GM18861 (cell line): ENCODE data around the gene NOTO.

ENCODE experiments used
- ATAC-seq: cut with Tn5 transposase; IDR thresholded peaks from one replicate; pipeline ENCODE4 v1.9.1; 2021; ENCODE audit not compliant: unreplicated experiment

Gene NOTO

DNA sequence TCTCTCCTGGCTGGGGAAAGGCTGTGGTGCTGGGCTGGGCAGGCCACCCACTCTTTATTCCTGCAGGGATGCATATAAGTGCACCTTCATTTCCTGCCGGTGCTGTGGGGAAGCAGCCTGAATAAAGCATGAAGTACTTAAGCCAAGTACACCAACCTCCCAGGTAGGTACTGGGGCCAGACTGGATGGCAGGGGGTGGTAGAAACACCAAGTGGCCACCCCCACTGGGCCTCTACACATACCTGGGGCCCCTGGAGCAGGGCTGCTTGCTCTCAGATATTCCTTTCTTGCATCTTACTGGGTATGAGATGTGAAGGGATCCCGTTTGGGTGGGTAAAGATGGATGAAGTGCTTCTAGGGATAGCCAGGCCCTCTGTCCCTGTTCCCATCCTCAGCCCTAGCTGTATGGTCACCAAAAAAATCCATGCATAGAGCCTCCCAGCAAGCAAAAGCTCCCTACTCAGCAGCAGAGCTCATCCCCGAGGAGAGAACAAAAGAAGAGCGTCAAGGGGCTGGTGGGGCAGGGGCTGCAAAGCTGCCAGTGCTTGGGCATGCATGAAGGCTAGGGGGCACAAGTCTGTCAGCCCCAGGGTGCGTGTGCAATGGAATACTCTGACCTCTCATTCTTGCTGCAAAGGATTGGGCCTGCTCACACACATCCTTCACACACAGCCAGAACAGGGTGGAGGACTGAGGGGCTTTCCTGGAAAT lies 53.7 kb downstream of the NOTO start:
- no peak for ATAC-seq

- no peak for ATAC-seq
These were observed 54.2 kb downstream of the NOTO start for GRCh38 chr2:73256618-73256922.

GRCh38 chr2:73257021-73257420 lies 54.6 kb downstream of the NOTO start:
- ATAC-seq: no peak

GRCh38 chr2:73257425-73258125 lies 55.2 kb downstream of the NOTO start:
- no peak for ATAC-seq

- ATAC-seq: no peak
These were observed 56.0 kb downstream of the NOTO start for GRCh38 chr2:73258186-73258912.

- ATAC-seq: no peak
These were observed 56.5 kb downstream of the NOTO start for GRCh38 chr2:73258913-73259215.

- no peak for ATAC-seq
These were observed 56.9 kb downstream of the NOTO start for GRCh38 chr2:73259276-73259675.

DNA sequence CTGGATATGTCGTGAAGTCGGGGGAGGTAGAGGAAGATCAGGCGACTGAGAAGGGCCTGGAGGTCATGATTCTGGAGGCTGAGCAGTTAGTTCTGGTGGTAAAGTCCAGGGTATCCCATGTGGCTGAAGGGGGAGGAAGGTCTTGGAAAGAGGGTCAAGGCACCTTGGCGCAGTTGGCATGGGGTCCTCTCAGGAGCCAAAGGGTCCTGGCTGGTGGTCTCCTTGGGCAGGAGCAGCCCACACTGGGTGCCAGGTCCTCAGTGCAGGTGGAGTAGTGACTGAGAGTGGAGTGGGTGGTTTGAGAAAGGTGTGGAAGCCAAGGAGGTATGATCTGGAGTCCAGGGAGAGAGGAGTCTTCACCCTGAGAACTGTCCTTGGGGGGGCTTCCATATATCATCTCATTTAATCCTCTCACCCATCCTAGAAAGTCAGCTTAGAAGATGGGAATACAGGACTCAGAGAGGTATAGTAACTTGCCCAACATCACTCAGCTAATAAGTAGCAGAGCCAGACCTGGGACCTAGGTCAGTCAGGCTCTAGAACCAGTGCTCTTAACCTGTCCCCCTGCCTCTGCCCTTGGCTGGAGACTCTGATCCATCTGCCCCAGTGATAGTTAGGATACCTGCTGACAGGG lies 57.4 kb downstream of the NOTO start:
- ATAC-seq: no peak

DNA sequence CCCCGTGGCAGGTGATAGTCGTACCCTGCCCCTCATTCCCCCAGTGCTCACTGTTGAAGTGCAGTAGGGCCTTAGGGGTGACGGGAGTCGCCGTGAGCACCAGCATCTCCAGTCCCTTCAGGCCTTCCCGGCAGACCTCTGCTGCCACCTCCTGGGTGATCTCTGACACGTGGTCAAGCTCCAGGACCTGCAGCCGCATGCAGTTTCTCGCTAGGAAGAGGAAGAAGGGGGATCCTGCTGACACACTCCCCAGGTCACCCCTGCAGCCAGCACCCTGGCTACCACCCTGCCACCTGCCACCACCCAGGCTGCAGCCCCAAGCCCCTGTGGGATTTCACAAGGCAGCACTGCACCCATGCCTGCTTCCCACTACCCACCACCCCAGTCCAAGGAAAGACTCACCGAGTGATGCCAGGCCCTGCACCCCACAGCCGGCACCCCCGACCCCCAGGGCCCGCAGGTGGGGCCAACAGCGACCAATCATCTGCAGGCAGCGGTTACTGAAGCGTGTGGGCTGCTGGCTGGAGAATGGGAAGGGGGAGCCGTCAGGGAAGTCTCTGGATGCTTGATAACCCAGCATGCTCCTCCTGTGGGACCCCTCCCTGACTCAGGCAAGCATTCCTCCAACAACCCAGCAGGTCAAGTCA lies 58.1 kb downstream of the NOTO start:
- ATAC-seq: no peak
